ENCODE results near the gene CD164L2.

The CD164L2 gene

GRCh38 chr1:27361044-27361402 lies 22.1 kb downstream of the CD164L2 start:
- DNase-seq: no peak

GRCh38 chr1:27360159-27361043 lies 22.7 kb downstream of the CD164L2 start:
- no peak for DNase-seq

GRCh38 chr1:27359822-27360158 lies 23.3 kb downstream of the CD164L2 start:
- DNase-seq: no peak

- no peak for DNase-seq
These were observed 24.2 kb downstream of the CD164L2 start for GRCh38 chr1:27358928-27359313.

GRCh38 chr1:27358038-27358927 lies 24.9 kb downstream of the CD164L2 start:
- DNase-seq: no peak

GRCh38 chr1:27357281-27358037 lies 25.7 kb downstream of the CD164L2 start:
- peak; percentile 35 for DNase-seq

- no peak for DNase-seq
These were observed 26.4 kb downstream of the CD164L2 start for GRCh38 chr1:27356619-27357280.

GRCh38 chr1:27356277-27356618 lies 26.9 kb downstream of the CD164L2 start:
- no peak for DNase-seq

GRCh38 chr1:27355683-27356082 lies 27.4 kb downstream of the CD164L2 start:
- no peak for DNase-seq

- no peak for DNase-seq
These were observed 29.5 kb downstream of the CD164L2 start for GRCh38 chr1:27353629-27354028.

GRCh38 chr1:27353166-27353565 lies 30.0 kb downstream of the CD164L2 start:
- no peak for DNase-seq

- no peak for DNase-seq
These were observed 31.5 kb downstream of the CD164L2 start for GRCh38 chr1:27351541-27352107.

GRCh38 chr1:27350663-27351540 lies 32.2 kb downstream of the CD164L2 start:
- no peak for DNase-seq

GRCh38 chr1:27349784-27350662 lies 33.1 kb downstream of the CD164L2 start:
- peak; percentile 68 for DNase-seq

GRCh38 chr1:27348861-27349783 lies 34.0 kb downstream of the CD164L2 start:
- DNase-seq: peak; percentile 38

- peak; percentile 37 for DNase-seq
These were observed 36.0 kb downstream of the CD164L2 start for GRCh38 chr1:27346991-27347624.

GRCh38 chr1:27346357-27346756 lies 36.8 kb downstream of the CD164L2 start:
- no peak for DNase-seq

GRCh38 chr1:27345272-27345671 lies 37.9 kb downstream of the CD164L2 start:
- no peak for DNase-seq

GRCh38 chr1:27343639-27344025 lies 39.5 kb downstream of the CD164L2 start:
- no peak for DNase-seq

Measured in EL (cell line).